Lower leg skin (tissue), 3 donors: ENCODE measurements around the gene ARHGEF16.

Experiments used
- POLR2A ChIP-seq, 2 donors: fragments of 450-650 bp; IDR thresholded peaks; one replicate each; pipeline ENCODE4 v1.6.1; 2016 to 2017; ENCODE audit warnings: antibody characterized with exemption in 2 of 2, mild to moderate bottlenecking in 1 of 2, moderate library complexity in 1 of 2
- TF ChIP-seq, protein P1 (sequence below), 3 donors: fragments of 450-650 bp; IDR thresholded peaks; one replicate each; pipeline ENCODE4 v1.5.1; 2016; ENCODE audit warnings: antibody characterized with exemption in 3 of 3, mild to moderate bottlenecking in 3 of 3, moderate library complexity in 2 of 3

DNA sequence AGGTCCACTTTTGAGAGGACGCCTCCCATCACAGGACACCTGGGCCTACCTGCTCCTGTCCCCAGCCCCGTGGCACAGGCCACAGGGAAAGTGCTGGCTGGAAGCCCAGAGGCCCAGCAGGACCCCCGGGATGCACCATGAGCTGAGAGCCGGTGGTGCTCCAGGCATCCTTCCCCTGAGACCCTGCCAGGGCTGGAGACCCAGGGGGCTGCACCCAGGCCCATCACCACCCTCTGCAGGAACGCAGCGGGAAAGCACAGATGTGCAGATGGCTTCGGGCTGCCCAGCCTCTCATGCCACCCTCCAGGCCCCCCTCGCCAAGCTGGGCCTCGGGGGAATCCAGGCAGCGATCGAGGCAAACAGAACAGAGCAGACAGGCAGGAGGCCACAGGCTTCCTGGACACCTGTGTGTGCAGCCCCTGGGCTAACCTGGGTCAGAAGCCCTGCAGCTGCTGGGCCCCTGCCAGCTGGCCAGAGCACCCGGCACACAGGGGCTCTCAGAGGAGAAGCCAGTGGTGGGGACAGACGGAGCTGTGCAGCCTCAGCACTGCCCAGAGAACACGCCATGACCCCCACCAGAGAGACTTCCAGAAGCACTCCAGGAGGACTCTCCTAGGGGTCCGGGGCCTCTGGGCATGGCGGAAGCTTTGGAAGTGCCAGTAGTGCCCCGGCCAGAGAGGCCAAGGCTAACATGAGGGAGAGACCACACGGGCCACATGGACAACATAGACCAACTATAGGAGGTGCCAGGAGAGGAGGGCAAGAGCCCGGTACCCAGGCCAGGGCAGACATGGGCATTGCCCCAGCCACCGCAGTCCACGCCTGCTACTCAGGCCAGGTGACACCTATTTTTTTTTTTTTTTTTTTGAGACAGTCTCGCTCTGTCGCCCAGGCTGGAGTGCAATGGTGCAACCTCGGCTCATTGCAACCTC lies 71.4 kb downstream of the ARHGEF16 start:
- TF ChIP-seq, protein P1, sequence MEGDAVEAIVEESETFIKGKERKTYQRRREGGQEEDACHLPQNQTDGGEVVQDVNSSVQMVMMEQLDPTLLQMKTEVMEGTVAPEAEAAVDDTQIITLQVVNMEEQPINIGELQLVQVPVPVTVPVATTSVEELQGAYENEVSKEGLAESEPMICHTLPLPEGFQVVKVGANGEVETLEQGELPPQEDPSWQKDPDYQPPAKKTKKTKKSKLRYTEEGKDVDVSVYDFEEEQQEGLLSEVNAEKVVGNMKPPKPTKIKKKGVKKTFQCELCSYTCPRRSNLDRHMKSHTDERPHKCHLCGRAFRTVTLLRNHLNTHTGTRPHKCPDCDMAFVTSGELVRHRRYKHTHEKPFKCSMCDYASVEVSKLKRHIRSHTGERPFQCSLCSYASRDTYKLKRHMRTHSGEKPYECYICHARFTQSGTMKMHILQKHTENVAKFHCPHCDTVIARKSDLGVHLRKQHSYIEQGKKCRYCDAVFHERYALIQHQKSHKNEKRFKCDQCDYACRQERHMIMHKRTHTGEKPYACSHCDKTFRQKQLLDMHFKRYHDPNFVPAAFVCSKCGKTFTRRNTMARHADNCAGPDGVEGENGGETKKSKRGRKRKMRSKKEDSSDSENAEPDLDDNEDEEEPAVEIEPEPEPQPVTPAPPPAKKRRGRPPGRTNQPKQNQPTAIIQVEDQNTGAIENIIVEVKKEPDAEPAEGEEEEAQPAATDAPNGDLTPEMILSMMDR (IDR thresholded peaks at IDR 0.05) = no peak
- no peak for TF ChIP-seq POLR2A (IDR thresholded peaks at IDR 0.05)
